Camera-type eye (tissue), 1 donor: ENCODE data around the gene BANK1. TPM values are rescaled to one million over a fixed set of nuclear protein-coding genes. Genes with fewer than 3 reads are reported as not detected.

Source experiments
- total RNA-seq: library from RNA; depleted of rRNA; stranded (reverse); fragments of >200 nt; gene quantifications from one replicate; pipeline ENCODE4 v1.2.3, GENCODE V29; 2014

Gene BANK1
- total RNA-seq, result 0.77 TPM

GRCh38 chr4:101790521-101791181, at the start of gene BANK1:
Gene BANK1, plus strand, starts transcription at chr4:101790730. Its CDS starts 151 bp downstream, at chr4:101790881.

